Gastrocnemius medialis (tissue), 4 donors: ENCODE results near the gene HTR2C. TPM values are rescaled to one million over a fixed set of nuclear protein-coding genes. Genes with fewer than 3 reads are reported as not detected.

ENCODE experiments used
- ATAC-seq, 2 donors: fragments of 150-250 bp; one replicate each; pipeline ENCODE4 v1.9.1; 2016
- DNase-seq, 2 donors: peaks; one replicate each; pipeline ENCODE4 v3.0.0-alpha.2; 2019
- H3K27ac ChIP-seq, 4 donors: fragments of 200-600 bp; sonication (generic); 1 replicate in 1 of 4; 2 replicates in 3 of 4; pipeline ENCODE4 v1.5.1; 2016 to 2018; ENCODE audit warnings: mild to moderate bottlenecking in 2 of 4, moderate library complexity in 1 of 4
- H3K27me3 ChIP-seq, 3 donors: fragments of 200-600 bp; sonication (generic) in 2 of 3; 1 replicate in 1 of 3; 2 replicates in 2 of 3; pipeline versions ENCODE4 v1.5.1 to v1.6.0; 2016 to 2019; ENCODE audit warnings: mild to moderate bottlenecking in 1 of 3, moderate library complexity in 1 of 3
- H3K36me3 ChIP-seq, 2 donors: fragments of 200-600 bp; sonication (generic) in 1 of 2; one replicate each; pipeline ENCODE4 v1.5.1; 2017 to 2018
- H3K4me1 ChIP-seq, 2 donors: fragments of 200-600 bp; sonication (generic) in 1 of 2; one replicate each; pipeline ENCODE4 v1.5.1; 2016 to 2017; ENCODE audit warnings: mild to moderate bottlenecking in 2 of 2
- H3K4me3 ChIP-seq, 4 donors: fragments of 200-600 bp; sonication (generic) in 3 of 4; 1 replicate in 1 of 4; 2 replicates in 3 of 4; pipeline ENCODE4 v1.5.1; 2016 to 2019; ENCODE audit warnings: mild to moderate bottlenecking in 2 of 4
- H3K9me3 ChIP-seq, 3 donors: fragments of 200-600 bp; sonication (generic) in 2 of 3; 1 replicate in 1 of 3; 2 replicates in 2 of 3; pipeline ENCODE4 v1.5.1; 2016 to 2019
- POLR2A ChIP-seq, 2 donors: fragments of 450-650 bp; IDR thresholded peaks; one replicate each; pipeline ENCODE4 v1.6.1; 2017; ENCODE audit warnings: antibody characterized with exemption in 2 of 2, mild to moderate bottlenecking in 2 of 2, moderate library complexity in 2 of 2
- in situ Hi-C, 4 donors: fragments of 200-750 bp; cut with MboI; loops; one replicate each; pipeline versions ENCODE4 v1.15.0 to v1.8.0; 2017; ENCODE audit warnings: low sequenced_read_pairs in 4 of 4
- intact Hi-C: fragments of 100-400 bp; cut with DNase I; formaldehyde crosslinking; loops from one replicate; pipeline ENCODE4 v1.15.1; 2023; ENCODE audit warnings: low total_unique reads
- total RNA-seq, 4 donors: library from RNA; depleted of rRNA; stranded (reverse); fragments of >200 nt; gene quantifications; one replicate each; pipeline versions ENCODE4 v1.1.0 to v1.2.3, GENCODE V29; 2016
- TF ChIP-seq, protein P1 (sequence below), 5 experiments: fragments of 450-650 bp in 3 of 5; fragments of 200-600 bp in 2 of 5; sonication (generic) in 2 of 5; IDR thresholded peaks in 4 of 5; conservative IDR thresholded peaks in 1 of 5; 1 replicate in 4 of 5; 2 replicates in 1 of 5; pipeline ENCODE4 v1.5.1; 2016 to 2019; ENCODE audit warnings: antibody characterized with exemption in 5 of 5, mild to moderate bottlenecking in 3 of 5, moderate library complexity in 3 of 5

Gene HTR2C
- total RNA-seq, 4 donors from 2014 or later = not detected

GRCh38 chrX:114709406-114709805 is 125.5 kb downstream of the HTR2C start:
- Histone ChIP-seq H3K9me3 (no peaks in the 10 kb centered on the region), H3K27me3 (no peaks in the 10 kb centered on the region), H3K4me3 (no peak overlapping the region), H3K4me1 (no peaks in the 10 kb centered on the region), H3K27ac (no peak overlapping the region), H3K36me3 (no peaks in the 10 kb centered on the region)
- intact Hi-C loops = no loop called here
- ATAC-seq = no peak
- no peak for TF ChIP-seq POLR2A (IDR thresholded peaks at IDR 0.05)
- TF ChIP-seq, protein P1, sequence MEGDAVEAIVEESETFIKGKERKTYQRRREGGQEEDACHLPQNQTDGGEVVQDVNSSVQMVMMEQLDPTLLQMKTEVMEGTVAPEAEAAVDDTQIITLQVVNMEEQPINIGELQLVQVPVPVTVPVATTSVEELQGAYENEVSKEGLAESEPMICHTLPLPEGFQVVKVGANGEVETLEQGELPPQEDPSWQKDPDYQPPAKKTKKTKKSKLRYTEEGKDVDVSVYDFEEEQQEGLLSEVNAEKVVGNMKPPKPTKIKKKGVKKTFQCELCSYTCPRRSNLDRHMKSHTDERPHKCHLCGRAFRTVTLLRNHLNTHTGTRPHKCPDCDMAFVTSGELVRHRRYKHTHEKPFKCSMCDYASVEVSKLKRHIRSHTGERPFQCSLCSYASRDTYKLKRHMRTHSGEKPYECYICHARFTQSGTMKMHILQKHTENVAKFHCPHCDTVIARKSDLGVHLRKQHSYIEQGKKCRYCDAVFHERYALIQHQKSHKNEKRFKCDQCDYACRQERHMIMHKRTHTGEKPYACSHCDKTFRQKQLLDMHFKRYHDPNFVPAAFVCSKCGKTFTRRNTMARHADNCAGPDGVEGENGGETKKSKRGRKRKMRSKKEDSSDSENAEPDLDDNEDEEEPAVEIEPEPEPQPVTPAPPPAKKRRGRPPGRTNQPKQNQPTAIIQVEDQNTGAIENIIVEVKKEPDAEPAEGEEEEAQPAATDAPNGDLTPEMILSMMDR (IDR thresholded peaks at IDR 0.05 in 4 of 5, conservative IDR thresholded peaks at IDR 0.05 in 1 of 5) = no peak
- no peak for DNase-seq
- in situ Hi-C loops = no loop called here

DNA sequence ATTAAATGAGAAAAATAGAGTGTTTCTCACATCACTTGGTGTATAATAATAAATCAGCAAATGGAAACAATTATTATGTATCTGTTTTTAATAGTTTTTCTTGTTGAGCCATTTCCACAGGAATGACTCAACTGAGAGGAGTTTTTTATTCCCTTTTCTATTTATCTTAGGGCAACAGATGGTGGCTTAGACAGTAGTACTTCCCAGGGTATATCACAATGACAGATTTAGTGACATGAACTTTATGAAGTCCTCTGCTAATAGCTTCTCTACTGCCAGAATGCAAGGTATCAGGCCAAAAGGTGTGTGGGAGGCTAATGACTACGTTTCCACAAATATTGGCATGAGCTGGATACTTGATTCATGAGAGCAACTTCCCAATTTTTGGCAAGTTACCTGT is 126.7 kb downstream of the HTR2C start:
- Histone ChIP-seq H3K9me3 (no peaks in the 10 kb centered on the region), H3K4me1 (no peaks in the 10 kb centered on the region), H3K36me3 (no peaks in the 10 kb centered on the region), H3K27me3 (no peaks in the 10 kb centered on the region), H3K4me3 (no peak overlapping the region), H3K27ac (no peak overlapping the region)
- in situ Hi-C loops = no loop called here
- TF ChIP-seq, protein P1 (IDR thresholded peaks at IDR 0.05 in 4 of 5, conservative IDR thresholded peaks at IDR 0.05 in 1 of 5) = no peak
- no peak for TF ChIP-seq POLR2A (IDR thresholded peaks at IDR 0.05)
- DNase-seq (no peak), ATAC-seq (no peak)
- intact Hi-C loops = no loop called here

DNA sequence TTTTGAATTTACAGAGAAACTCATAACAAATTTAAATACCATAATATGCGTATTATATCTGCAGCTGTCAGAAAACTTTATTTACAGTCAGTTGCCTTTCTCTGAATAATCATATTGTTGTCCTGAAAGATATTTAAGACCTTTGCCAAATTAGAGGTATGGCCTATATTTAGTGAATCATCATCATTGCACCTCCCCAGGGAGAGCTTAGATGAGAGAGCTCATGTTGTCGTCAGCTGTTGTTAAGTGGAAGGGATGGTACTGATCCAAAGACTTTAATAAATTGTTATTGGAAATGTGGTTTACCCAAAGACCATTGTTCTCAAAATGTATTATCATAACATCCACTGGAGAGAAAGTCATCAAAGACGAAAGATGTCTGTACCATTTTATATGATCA is 128.6 kb downstream of the HTR2C start:
- Histone ChIP-seq H3K36me3 (no peaks in the 10 kb centered on the region), H3K27me3 (no peaks in the 10 kb centered on the region), H3K4me1 (no peaks in the 10 kb centered on the region), H3K27ac (no peak overlapping the region), H3K4me3 (no peak overlapping the region), H3K9me3 (no peaks in the 10 kb centered on the region)
- ATAC-seq (no peak), DNase-seq (no peak)
- in situ Hi-C loops = no loop called here
- intact Hi-C loops = no loop called here
- TF ChIP-seq POLR2A (IDR thresholded peaks at IDR 0.05) = no peak
- TF ChIP-seq, protein P1 (IDR thresholded peaks at IDR 0.05 in 4 of 5, conservative IDR thresholded peaks at IDR 0.05 in 1 of 5) = no peak

GRCh38 chrX:114715096-114715495 is 131.2 kb downstream of the HTR2C start:
- Histone ChIP-seq H3K27me3 (no peaks in the 10 kb centered on the region), H3K9me3 (no peaks in the 10 kb centered on the region), H3K4me1 (no peaks in the 10 kb centered on the region), H3K27ac (no peak overlapping the region), H3K36me3 (no peaks in the 10 kb centered on the region), H3K4me3 (no peak overlapping the region)
- in situ Hi-C loops (no loop called here), intact Hi-C loops (no loop called here)
- ATAC-seq (no peak), DNase-seq (no peak)
- TF ChIP-seq, protein P1 (IDR thresholded peaks at IDR 0.05 in 4 of 5, conservative IDR thresholded peaks at IDR 0.05 in 1 of 5) = no peak
- TF ChIP-seq POLR2A (IDR thresholded peaks at IDR 0.05) = no peak

DNA sequence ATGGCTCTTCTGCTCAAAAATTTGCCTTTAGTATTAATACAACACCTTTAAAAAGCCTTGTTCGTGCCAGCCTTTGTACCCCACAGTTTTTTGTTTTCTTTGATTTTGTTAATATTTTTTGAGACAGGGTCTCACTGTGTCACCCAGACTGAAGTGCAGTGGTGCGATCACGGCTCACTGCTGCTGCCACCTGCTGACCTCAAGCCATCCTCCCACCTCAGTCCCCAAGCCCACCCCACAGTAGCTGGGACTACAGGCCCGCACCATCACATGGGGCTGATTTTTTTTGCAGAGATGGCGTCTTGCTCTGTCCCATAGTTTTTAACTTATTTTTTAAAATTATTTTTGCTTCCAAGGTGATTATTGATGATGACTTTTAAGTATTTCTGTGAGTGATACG is 134.0 kb downstream of the HTR2C start:
- Histone ChIP-seq H3K4me3 (no peak overlapping the region), H3K27me3 (no peaks in the 10 kb centered on the region), H3K4me1 (no peaks in the 10 kb centered on the region), H3K9me3 (no peaks in the 10 kb centered on the region), H3K36me3 (no peaks in the 10 kb centered on the region), H3K27ac (no peak overlapping the region)
- in situ Hi-C loops (no loop called here), intact Hi-C loops (no loop called here)
- DNase-seq = no peak
- TF ChIP-seq, protein P1 (IDR thresholded peaks at IDR 0.05 in 4 of 5, conservative IDR thresholded peaks at IDR 0.05 in 1 of 5) = no peak
- TF ChIP-seq POLR2A (IDR thresholded peaks at IDR 0.05) = no peak
- no peak for ATAC-seq
